Fibroblast of lung (primary cell): ENCODE measurements around the gene TFRC.

ENCODE experiments used
- EZH2 ChIP-seq: IDR thresholded peaks from 2 replicates; pipeline ENCODE4 v1.5.1; 2012; ENCODE audit warnings: low read length, control low read depth, mild to moderate bottlenecking; ENCODE audit errors: missing control alignments
- TF ChIP-seq, protein P1 (sequence below), 2 donors: IDR thresholded peaks in 1 of 2; conservative IDR thresholded peaks in 1 of 2; 1 replicate in 1 of 2; 2 replicates in 1 of 2; pipeline ENCODE4 v1.5.1; 2011 to 2012; ENCODE audit warnings: low read length in 2 of 2, control low read depth in 1 of 2, inconsistent platforms in 1 of 2, low read depth in 1 of 2, mild to moderate bottlenecking in 1 of 2

DNA sequence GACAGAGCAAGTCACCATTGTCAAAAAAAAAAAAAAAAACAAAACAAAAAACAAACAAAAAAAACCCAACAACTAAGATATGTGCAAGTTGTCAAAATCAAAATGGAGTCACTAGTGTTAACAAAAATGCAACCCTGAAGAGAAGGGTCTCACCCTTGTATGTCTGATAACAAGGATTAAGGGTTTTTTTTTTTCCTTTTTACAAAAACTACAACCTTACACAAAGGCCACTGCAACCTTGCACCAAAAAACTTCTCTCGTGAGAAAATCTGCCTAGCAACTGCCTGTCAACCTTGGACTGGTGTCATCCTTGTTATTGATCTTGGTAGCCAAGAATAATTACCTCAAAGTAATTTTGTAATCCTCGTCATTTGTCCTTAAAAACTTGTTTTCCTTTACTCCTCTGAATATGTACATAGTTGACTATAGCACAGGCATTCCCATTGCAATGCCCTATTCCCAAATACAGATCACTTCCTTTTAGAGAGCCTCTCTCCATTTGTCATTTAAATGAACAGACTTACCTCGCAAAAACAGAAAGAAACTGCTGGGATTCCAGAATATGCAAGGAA, 24.0 kb downstream of the TFRC start:
- TF ChIP-seq, protein P1, sequence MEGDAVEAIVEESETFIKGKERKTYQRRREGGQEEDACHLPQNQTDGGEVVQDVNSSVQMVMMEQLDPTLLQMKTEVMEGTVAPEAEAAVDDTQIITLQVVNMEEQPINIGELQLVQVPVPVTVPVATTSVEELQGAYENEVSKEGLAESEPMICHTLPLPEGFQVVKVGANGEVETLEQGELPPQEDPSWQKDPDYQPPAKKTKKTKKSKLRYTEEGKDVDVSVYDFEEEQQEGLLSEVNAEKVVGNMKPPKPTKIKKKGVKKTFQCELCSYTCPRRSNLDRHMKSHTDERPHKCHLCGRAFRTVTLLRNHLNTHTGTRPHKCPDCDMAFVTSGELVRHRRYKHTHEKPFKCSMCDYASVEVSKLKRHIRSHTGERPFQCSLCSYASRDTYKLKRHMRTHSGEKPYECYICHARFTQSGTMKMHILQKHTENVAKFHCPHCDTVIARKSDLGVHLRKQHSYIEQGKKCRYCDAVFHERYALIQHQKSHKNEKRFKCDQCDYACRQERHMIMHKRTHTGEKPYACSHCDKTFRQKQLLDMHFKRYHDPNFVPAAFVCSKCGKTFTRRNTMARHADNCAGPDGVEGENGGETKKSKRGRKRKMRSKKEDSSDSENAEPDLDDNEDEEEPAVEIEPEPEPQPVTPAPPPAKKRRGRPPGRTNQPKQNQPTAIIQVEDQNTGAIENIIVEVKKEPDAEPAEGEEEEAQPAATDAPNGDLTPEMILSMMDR (conservative IDR thresholded peaks at IDR 0.05 in 1 of 2, IDR thresholded peaks at IDR 0.05 in 1 of 2; ENCODE audit: low read depth in 1 of 2, low read length in 2 of 2) = no peak
- TF ChIP-seq EZH2 = no peak
